Left kidney (tissue), 2 donors: ENCODE measurements around the gene FAM78A. TPM values are rescaled to one million over a fixed set of nuclear protein-coding genes. Genes with fewer than 3 reads are reported as not detected.
A peak's percentile ranks its signal among the peaks of the same experiment; 100 is the strongest.

Experiments used
- DNase-seq: peaks from one replicate; pipeline ENCODE4 v3.0.0-alpha.2; 2013
- polyA plus RNA-seq: library from polyadenylated mRNA; unstranded; fragments of 120-200 nt; gene quantifications from one replicate; pipeline ENCODE4 v1.2.1, GENCODE V29; 2013; ENCODE audit not compliant: insufficient read length

Gene FAM78A
- polyA plus RNA-seq, 1 donor, result 2.4 TPM

- no peak for DNase-seq
Observed at GRCh38 chr9:131303381-131304321, 27.3 kb upstream of the FAM78A start.

- DNase-seq, result no peak
Observed at GRCh38 chr9:131302244-131303075, 26.1 kb upstream of the FAM78A start.

- no peak for DNase-seq
Observed at GRCh38 chr9:131300444-131300843, 24.1 kb upstream of the FAM78A start.

- no peak for DNase-seq
Observed at GRCh38 chr9:131299961-131300347, 23.6 kb upstream of the FAM78A start.

- no peak for DNase-seq
Observed at GRCh38 chr9:131299346-131299960, 23.1 kb upstream of the FAM78A start.

GRCh38 chr9:131298816-131299215, 22.5 kb upstream of the FAM78A start:
- DNase-seq, result no peak

GRCh38 chr9:131298341-131298740, 22.0 kb upstream of the FAM78A start:
- no peak for DNase-seq

- DNase-seq, result no peak
Observed at GRCh38 chr9:131297903-131298302, 21.6 kb upstream of the FAM78A start.

- DNase-seq, result no peak
Observed at GRCh38 chr9:131296906-131297500, 20.7 kb upstream of the FAM78A start.

- DNase-seq, result no peak
Observed at GRCh38 chr9:131296460-131296859, 20.1 kb upstream of the FAM78A start.

GRCh38 chr9:131292937-131293336, 16.6 kb upstream of the FAM78A start:
- DNase-seq, result no peak

- DNase-seq, result no peak
Observed at GRCh38 chr9:131291795-131292315, 15.5 kb upstream of the FAM78A start.

- DNase-seq, result no peak
Observed at GRCh38 chr9:131290767-131291370, 14.6 kb upstream of the FAM78A start.

GRCh38 chr9:131290036-131290766, 13.9 kb upstream of the FAM78A start:
- no peak for DNase-seq

GRCh38 chr9:131289301-131290035, 13.2 kb upstream of the FAM78A start, which contains the start of gene PLPP7:
TSS of gene PLPP7 (plus strand) at chr9:131289723. CDS start at chr9:131289998, 275 bp downstream.
- no peak for DNase-seq

GRCh38 chr9:131288217-131288616, 11.9 kb upstream of the FAM78A start:
- no peak for DNase-seq

GRCh38 chr9:131287359-131287758, 11.0 kb upstream of the FAM78A start:
- DNase-seq, result no peak

- no peak for DNase-seq
Observed at GRCh38 chr9:131284856-131285255, 8.5 kb upstream of the FAM78A start.

GRCh38 chr9:131282688-131283422, 6.5 kb upstream of the FAM78A start:
- peak; percentile 80 for DNase-seq
